Loucy (cell line): Measurements from ENCODE around the gene PLD2.

Source experiments
- EZH2phosphoT487 ChIP-seq: fragments of 200-600 bp; IDR thresholded peaks from 2 replicates; pipeline ENCODE4 v1.6.1; 2018; ENCODE audit warnings: antibody characterized with exemption, mild to moderate bottlenecking, moderate library complexity, borderline replicate concordance
- TF ChIP-seq, protein P1 (sequence below): fragments of 200-600 bp; sonication (generic); conservative IDR thresholded peaks from 2 replicates; pipeline ENCODE4 v1.5.1; 2014; ENCODE audit warnings: mild to moderate bottlenecking, antibody characterized with exemption, low read length

DNA sequence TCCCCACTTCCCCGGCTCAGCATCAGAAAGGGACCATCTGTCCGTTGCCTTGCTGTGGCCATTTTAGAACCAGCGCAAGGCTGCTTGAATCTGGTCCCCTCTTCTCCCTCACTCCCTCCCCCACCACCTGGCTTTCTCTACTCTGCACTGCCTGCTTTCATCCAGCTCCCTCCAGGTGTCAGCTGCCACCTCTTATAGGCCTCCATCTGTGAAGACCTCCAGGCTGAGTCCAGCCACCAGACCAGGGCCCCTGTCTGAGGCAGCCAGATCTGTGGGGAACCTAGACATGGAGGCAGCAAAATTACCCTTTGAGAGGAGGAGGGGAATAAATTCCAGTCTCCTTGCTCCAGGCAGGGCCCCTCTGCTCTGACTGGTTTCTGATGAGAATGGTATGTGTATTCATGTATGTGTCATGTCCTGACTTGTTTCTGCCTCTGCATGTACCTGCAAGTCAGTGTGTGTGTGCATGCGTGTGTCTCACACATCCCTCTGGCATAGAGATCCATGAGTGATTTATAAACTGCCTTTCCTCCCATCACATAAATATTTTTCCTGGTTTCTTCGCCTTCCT, 47.2 kb downstream of the PLD2 start:
- TF ChIP-seq, protein P1, sequence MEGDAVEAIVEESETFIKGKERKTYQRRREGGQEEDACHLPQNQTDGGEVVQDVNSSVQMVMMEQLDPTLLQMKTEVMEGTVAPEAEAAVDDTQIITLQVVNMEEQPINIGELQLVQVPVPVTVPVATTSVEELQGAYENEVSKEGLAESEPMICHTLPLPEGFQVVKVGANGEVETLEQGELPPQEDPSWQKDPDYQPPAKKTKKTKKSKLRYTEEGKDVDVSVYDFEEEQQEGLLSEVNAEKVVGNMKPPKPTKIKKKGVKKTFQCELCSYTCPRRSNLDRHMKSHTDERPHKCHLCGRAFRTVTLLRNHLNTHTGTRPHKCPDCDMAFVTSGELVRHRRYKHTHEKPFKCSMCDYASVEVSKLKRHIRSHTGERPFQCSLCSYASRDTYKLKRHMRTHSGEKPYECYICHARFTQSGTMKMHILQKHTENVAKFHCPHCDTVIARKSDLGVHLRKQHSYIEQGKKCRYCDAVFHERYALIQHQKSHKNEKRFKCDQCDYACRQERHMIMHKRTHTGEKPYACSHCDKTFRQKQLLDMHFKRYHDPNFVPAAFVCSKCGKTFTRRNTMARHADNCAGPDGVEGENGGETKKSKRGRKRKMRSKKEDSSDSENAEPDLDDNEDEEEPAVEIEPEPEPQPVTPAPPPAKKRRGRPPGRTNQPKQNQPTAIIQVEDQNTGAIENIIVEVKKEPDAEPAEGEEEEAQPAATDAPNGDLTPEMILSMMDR = no peak
- TF ChIP-seq EZH2phosphoT487 = no peak
